ENCODE data around the gene CA9. TPM values are rescaled to one million over a fixed set of nuclear protein-coding genes. Genes with fewer than 3 reads are reported as not detected.
A peak's percentile ranks its signal among the peaks of the same experiment; 100 is the strongest.

CA9 gene
- polyA plus RNA-seq, 2 donors = 0.18 to 0.94 TPM

DNA sequence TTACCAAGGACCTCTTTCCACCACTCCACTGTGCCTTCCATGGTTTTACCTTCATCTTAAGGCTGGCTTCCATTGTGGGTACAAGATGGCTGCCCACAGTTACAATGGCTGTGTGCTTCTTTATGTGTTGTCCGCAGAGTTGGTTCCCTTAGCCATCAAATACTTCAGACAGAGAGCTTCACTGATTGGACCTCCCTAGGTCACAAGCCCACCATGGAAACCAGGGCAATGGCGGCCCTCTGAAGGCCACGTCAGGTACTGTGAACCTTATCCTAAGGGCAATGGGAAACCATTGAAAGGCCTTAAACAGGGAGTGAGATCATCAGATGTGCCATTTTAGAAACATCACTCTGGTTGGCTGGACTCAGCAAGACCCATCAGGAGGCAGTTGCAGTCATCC is 5.8 kb upstream of the CA9 start:
- Histone ChIP-seq H3K4me1 (ENCODE audit: control insufficient read depth in 2 of 2, insufficient read depth in 2 of 2, low read length in 1 of 2) (peaks cover 7% of the 10 kb centered on the region in 2 donors), H3K9me3 (ENCODE audit: control insufficient read depth in 2 of 2, insufficient read depth in 1 of 2, low read depth in 1 of 2, low read length in 1 of 2) (no peaks in the 10 kb centered on the region), H3K27ac (ENCODE audit: low read depth in 2 of 2, low read length in 1 of 2) (no peak overlapping the region), H3K36me3 (ENCODE audit: control insufficient read depth in 2 of 2, insufficient read depth in 2 of 2, low read length in 1 of 2) (no peaks in the 10 kb centered on the region), H3K4me3 (ENCODE audit: low read depth in 1 of 2, low read length in 2 of 2) (no peak overlapping the region), H3K27me3 (ENCODE audit: control insufficient read depth in 1 of 2, insufficient read depth in 2 of 2, low read length in 2 of 2) (no peaks in the 10 kb centered on the region)
- 95 to 98% methylated on average over 3 of the region's 3 CpGs for WGBS, 2 donors

DNA sequence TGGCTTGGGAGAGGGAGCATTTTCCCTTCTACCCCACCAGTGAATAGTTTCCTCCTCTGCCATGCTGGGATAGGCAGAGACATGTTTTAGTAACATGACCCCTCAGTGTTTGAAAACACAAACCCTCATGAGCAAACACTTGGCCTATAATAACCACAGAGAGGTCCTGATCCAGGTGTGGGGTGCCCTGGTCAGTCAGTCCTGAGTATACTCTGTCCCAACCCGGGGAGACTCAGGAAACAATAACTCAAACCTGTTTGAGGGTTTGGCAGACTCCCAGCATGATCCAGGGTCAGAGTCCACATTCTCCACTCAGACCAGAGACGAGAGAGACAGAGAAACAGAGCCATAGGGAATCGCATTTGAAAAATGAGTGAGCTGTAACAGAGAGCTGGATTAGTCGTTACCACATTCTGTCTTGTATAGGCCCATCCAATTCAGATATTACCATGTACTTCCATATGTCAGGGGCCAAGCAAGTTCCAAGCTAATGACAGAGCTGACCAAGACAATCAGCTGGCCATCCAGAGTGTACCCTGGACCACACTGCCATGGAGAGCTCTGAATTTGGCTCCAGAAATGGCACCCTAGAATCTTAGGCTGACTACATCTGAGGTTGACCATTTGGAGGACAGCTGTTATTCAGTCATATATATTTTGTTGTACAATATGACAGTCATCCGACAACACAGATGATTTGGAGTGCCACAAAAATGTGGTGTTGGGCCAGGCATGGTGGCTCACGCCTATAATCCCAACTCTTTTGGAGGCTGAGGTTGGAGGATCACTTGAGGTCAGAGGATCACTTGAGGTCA is 4.2 kb upstream of the CA9 start:
- H3K36me3 ChIP-seq (ENCODE audit: control insufficient read depth in 2 of 2, insufficient read depth in 2 of 2, low read length in 1 of 2) = no peaks in the 10 kb centered on the region
- peaks cover 3 to 10% of the 10 kb centered on the region in 2 donors for H3K4me1 ChIP-seq (ENCODE audit: control insufficient read depth in 2 of 2, insufficient read depth in 2 of 2, low read length in 1 of 2)
- H3K27me3 ChIP-seq (ENCODE audit: control insufficient read depth in 1 of 2, insufficient read depth in 2 of 2, low read length in 2 of 2) = no peaks in the 10 kb centered on the region
- no peak overlapping the region for H3K4me3 ChIP-seq (ENCODE audit: low read depth in 1 of 2, low read length in 2 of 2)
- no peaks in the 10 kb centered on the region for H3K9me3 ChIP-seq (ENCODE audit: control insufficient read depth in 2 of 2, insufficient read depth in 1 of 2, low read depth in 1 of 2, low read length in 1 of 2)
- H3K27ac ChIP-seq (ENCODE audit: low read depth in 2 of 2, low read length in 1 of 2) = no peak overlapping the region
- WGBS, 2 donors = 54 to 65% methylated on average over 6 of the region's 6 CpGs

DNA sequence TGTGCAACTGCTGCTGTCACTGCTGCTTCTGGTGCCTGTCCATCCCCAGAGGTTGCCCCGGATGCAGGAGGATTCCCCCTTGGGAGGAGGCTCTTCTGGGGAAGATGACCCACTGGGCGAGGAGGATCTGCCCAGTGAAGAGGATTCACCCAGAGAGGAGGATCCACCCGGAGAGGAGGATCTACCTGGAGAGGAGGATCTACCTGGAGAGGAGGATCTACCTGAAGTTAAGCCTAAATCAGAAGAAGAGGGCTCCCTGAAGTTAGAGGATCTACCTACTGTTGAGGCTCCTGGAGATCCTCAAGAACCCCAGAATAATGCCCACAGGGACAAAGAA is 265 bp downstream of the CA9 start:
- Histone ChIP-seq H3K27me3 (ENCODE audit: control insufficient read depth in 1 of 2, insufficient read depth in 2 of 2, low read length in 2 of 2) (no peaks in the 10 kb centered on the region), H3K27ac (ENCODE audit: low read depth in 2 of 2, low read length in 1 of 2) (no peak overlapping the region), H3K4me3 (ENCODE audit: low read depth in 1 of 2, low read length in 2 of 2) (no peak overlapping the region), H3K36me3 (ENCODE audit: control insufficient read depth in 2 of 2, insufficient read depth in 2 of 2, low read length in 1 of 2) (no peaks in the 10 kb centered on the region), H3K9me3 (ENCODE audit: control insufficient read depth in 2 of 2, insufficient read depth in 1 of 2, low read depth in 1 of 2, low read length in 1 of 2) (no peaks in the 10 kb centered on the region), H3K4me1 (ENCODE audit: control insufficient read depth in 2 of 2, insufficient read depth in 2 of 2, low read length in 1 of 2) (peaks cover 0 to 10% of the 10 kb centered on the region in 2 donors)
- 54 to 62% methylated on average over 3 of the region's 3 CpGs for WGBS, 2 donors

GRCh38 chr9:35675204-35675603 is 1.5 kb downstream of the CA9 start:
- Histone ChIP-seq H3K27ac (ENCODE audit: low read depth in 2 of 2, low read length in 1 of 2) (no peak overlapping the region), H3K27me3 (ENCODE audit: control insufficient read depth in 1 of 2, insufficient read depth in 2 of 2, low read length in 2 of 2) (no peaks in the 10 kb centered on the region), H3K9me3 (ENCODE audit: control insufficient read depth in 2 of 2, insufficient read depth in 1 of 2, low read depth in 1 of 2, low read length in 1 of 2) (no peaks in the 10 kb centered on the region), H3K4me3 (ENCODE audit: low read depth in 1 of 2, low read length in 2 of 2) (no peak overlapping the region), H3K36me3 (ENCODE audit: control insufficient read depth in 2 of 2, insufficient read depth in 2 of 2, low read length in 1 of 2) (no peaks in the 10 kb centered on the region), H3K4me1 (ENCODE audit: control insufficient read depth in 2 of 2, insufficient read depth in 2 of 2, low read length in 1 of 2) (peaks cover 0 to 10% of the 10 kb centered on the region in 2 donors)
- WGBS, 2 donors = 43% methylated on average over 13 of the region's 13 CpGs

DNA sequence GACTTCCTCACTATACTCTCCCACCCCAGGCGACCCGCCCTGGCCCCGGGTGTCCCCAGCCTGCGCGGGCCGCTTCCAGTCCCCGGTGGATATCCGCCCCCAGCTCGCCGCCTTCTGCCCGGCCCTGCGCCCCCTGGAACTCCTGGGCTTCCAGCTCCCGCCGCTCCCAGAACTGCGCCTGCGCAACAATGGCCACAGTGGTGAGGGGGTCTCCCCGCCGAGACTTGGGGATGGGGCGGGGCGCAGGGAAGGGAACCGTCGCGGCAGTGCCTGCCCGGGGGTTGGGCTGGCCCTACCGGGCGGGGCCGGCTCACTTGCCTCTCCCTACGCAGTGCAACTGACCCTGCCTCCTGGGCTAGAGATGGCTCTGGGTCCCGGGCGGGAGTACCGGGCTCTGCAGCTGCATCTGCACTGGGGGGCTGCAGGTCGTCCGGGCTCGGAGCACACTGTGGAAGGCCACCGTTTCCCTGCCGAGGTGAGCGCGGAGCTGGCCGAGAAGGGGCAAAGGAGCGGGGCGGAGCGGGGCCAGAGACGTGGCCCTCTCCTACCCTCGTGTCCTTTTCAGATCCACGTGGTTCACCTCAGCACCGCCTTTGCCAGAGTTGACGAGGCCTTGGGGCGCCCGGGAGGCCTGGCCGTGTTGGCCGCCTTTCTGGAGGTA is 2.1 kb downstream of the CA9 start:
- 10 to 12% methylated on average over 46 to 51 of the region's 51 CpGs for whole genome bisulfite sequencing, 2 donors
- Histone ChIP-seq H3K36me3 (ENCODE audit: control insufficient read depth in 2 of 2, insufficient read depth in 2 of 2, low read length in 1 of 2) (no peaks in the 10 kb centered on the region), H3K27ac (ENCODE audit: low read depth in 2 of 2, low read length in 1 of 2) (no peak overlapping the region), H3K9me3 (ENCODE audit: control insufficient read depth in 2 of 2, insufficient read depth in 1 of 2, low read depth in 1 of 2, low read length in 1 of 2) (no peaks in the 10 kb centered on the region), H3K4me1 (ENCODE audit: control insufficient read depth in 2 of 2, insufficient read depth in 2 of 2, low read length in 1 of 2) (peaks cover 0 to 10% of the 10 kb centered on the region in 2 donors), H3K4me3 (ENCODE audit: low read depth in 1 of 2, low read length in 2 of 2) (peak overlapping the region; percentile 7 to 26), H3K27me3 (ENCODE audit: control insufficient read depth in 1 of 2, insufficient read depth in 2 of 2, low read length in 2 of 2) (no peaks in the 10 kb centered on the region)

GRCh38 chr9:35679091-35679490 is 5.4 kb downstream of the CA9 start:
- WGBS, 2 donors = 89 to 92% methylated on average over 5 of the region's 5 CpGs
- H3K4me1 ChIP-seq (ENCODE audit: control insufficient read depth in 2 of 2, insufficient read depth in 2 of 2, low read length in 1 of 2) = peaks cover 2 to 4% of the 10 kb centered on the region in 2 donors
- H3K36me3 ChIP-seq (ENCODE audit: control insufficient read depth in 2 of 2, insufficient read depth in 2 of 2, low read length in 1 of 2) = no peaks in the 10 kb centered on the region
- no peak overlapping the region for H3K4me3 ChIP-seq (ENCODE audit: low read depth in 1 of 2, low read length in 2 of 2)
- no peak overlapping the region for H3K27ac ChIP-seq (ENCODE audit: low read depth in 2 of 2, low read length in 1 of 2)
- H3K27me3 ChIP-seq (ENCODE audit: control insufficient read depth in 1 of 2, insufficient read depth in 2 of 2, low read length in 2 of 2) = no peaks in the 10 kb centered on the region
- H3K9me3 ChIP-seq (ENCODE audit: control insufficient read depth in 2 of 2, insufficient read depth in 1 of 2, low read depth in 1 of 2, low read length in 1 of 2) = peaks cover 0 to 3% of the 10 kb centered on the region in 2 donors

GRCh38 chr9:35679766-35680330 is 6.1 kb downstream of the CA9 start:
- no peak overlapping the region for H3K27ac ChIP-seq (ENCODE audit: low read depth in 2 of 2, low read length in 1 of 2)
- WGBS, 2 donors = 83% methylated on average over 8 of the region's 8 CpGs
- H3K9me3 ChIP-seq (ENCODE audit: control insufficient read depth in 2 of 2, insufficient read depth in 1 of 2, low read depth in 1 of 2, low read length in 1 of 2) = peaks cover 0 to 3% of the 10 kb centered on the region in 2 donors
- peaks cover 0 to 7% of the 10 kb centered on the region in 2 donors for H3K36me3 ChIP-seq (ENCODE audit: control insufficient read depth in 2 of 2, insufficient read depth in 2 of 2, low read length in 1 of 2)
- H3K27me3 ChIP-seq (ENCODE audit: control insufficient read depth in 1 of 2, insufficient read depth in 2 of 2, low read length in 2 of 2) = no peaks in the 10 kb centered on the region
- H3K4me3 ChIP-seq (ENCODE audit: low read depth in 1 of 2, low read length in 2 of 2) = no peak overlapping the region
- H3K4me1 ChIP-seq (ENCODE audit: control insufficient read depth in 2 of 2, insufficient read depth in 2 of 2, low read length in 1 of 2) = peaks cover 2 to 4% of the 10 kb centered on the region in 2 donors

DNA sequence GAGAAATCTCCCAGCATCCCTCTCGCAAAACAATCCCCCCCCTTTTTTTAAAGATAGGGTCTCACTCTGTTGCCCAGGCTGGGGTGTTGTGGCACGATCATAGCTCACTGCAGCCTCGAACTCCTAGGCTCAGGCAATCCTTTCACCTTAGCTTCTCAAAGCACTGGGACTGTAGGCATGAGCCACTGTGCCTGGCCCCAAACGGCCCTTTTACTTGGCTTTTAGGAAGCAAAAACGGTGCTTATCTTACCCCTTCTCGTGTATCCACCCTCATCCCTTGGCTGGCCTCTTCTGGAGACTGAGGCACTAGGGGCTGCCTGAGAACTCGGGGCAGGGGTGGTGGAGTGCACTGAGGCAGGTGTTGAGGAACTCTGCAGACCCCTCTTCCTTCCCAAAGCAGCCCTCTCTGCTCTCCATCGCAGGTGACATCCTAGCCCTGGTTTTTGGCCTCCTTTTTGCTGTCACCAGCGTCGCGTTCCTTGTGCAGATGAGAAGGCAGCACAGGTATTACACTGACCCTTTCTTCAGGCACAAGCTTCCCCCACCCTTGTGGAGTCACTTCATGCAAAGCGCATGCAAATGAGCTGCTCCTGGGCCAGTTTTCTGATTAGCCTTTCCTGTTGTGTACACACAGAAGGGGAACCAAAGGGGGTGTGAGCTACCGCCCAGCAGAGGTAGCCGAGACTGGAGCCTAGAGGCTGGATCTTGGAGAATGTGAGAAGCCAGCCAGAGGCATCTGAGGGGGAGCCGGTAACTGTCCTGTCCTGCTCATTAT is 6.8 kb downstream of the CA9 start:
- WGBS, 2 donors = 51 to 64% methylated on average over 15 of the region's 15 CpGs
- peaks cover 0 to 3% of the 10 kb centered on the region in 2 donors for H3K9me3 ChIP-seq (ENCODE audit: control insufficient read depth in 2 of 2, insufficient read depth in 1 of 2, low read depth in 1 of 2, low read length in 1 of 2)
- H3K4me3 ChIP-seq (ENCODE audit: low read depth in 1 of 2, low read length in 2 of 2) = no peak overlapping the region
- peak overlapping the region in 1 of 2 donors; percentile 65 for H3K27ac ChIP-seq (ENCODE audit: low read depth in 2 of 2, low read length in 1 of 2)
- peaks cover 0 to 12% of the 10 kb centered on the region in 2 donors for H3K36me3 ChIP-seq (ENCODE audit: control insufficient read depth in 2 of 2, insufficient read depth in 2 of 2, low read length in 1 of 2)
- H3K4me1 ChIP-seq (ENCODE audit: control insufficient read depth in 2 of 2, insufficient read depth in 2 of 2, low read length in 1 of 2) = peaks cover 2 to 4% of the 10 kb centered on the region in 2 donors
- no peaks in the 10 kb centered on the region for H3K27me3 ChIP-seq (ENCODE audit: control insufficient read depth in 1 of 2, insufficient read depth in 2 of 2, low read length in 2 of 2)

- Histone ChIP-seq H3K9me3 (ENCODE audit: control insufficient read depth in 2 of 2, insufficient read depth in 1 of 2, low read depth in 1 of 2, low read length in 1 of 2) (peaks cover 0 to 3% of the 10 kb centered on the region in 2 donors), H3K4me3 (ENCODE audit: low read depth in 1 of 2, low read length in 2 of 2) (no peak overlapping the region), H3K27me3 (ENCODE audit: control insufficient read depth in 1 of 2, insufficient read depth in 2 of 2, low read length in 2 of 2) (no peaks in the 10 kb centered on the region), H3K4me1 (ENCODE audit: control insufficient read depth in 2 of 2, insufficient read depth in 2 of 2, low read length in 1 of 2) (peaks cover 0 to 2% of the 10 kb centered on the region in 2 donors), H3K36me3 (ENCODE audit: control insufficient read depth in 2 of 2, insufficient read depth in 2 of 2, low read length in 1 of 2) (peaks cover 0 to 12% of the 10 kb centered on the region in 2 donors), H3K27ac (ENCODE audit: low read depth in 2 of 2, low read length in 1 of 2) (peak overlapping the region; percentile 20 to 50)
- 47 to 53% methylated on average over 3 of the region's 3 CpGs for WGBS, 2 donors
Observed at GRCh38 chr9:35681341-35682002, 7.7 kb downstream of the CA9 start.
